ENCODE data around the gene CAPN5.
"Not testable (repeated sequence)": the region's sequence is repeated elsewhere in the genome, so short reads cannot be mapped to it uniquely, and the experiment has no call there.

The CAPN5 gene

GRCh38 chr11:77044886-77045285 lies 21.9 kb upstream of the CAPN5 start:
- no peak for DNase-seq

- DNase-seq = peak; percentile 39 to 53
Observed at GRCh38 chr11:77046060-77046501, 20.7 kb upstream of the CAPN5 start.

- DNase-seq = peak; percentile 77 to 86
Observed at GRCh38 chr11:77047007-77047927, 19.5 kb upstream of the CAPN5 start.

GRCh38 chr11:77047928-77048446 lies 18.8 kb upstream of the CAPN5 start:
- DNase-seq = not testable (repeated sequence)

GRCh38 chr11:77049026-77049425 lies 17.7 kb upstream of the CAPN5 start:
- DNase-seq = no peak

- DNase-seq = no peak
Observed at GRCh38 chr11:77051511-77051910, 15.3 kb upstream of the CAPN5 start.

GRCh38 chr11:77052518-77052917 lies 14.3 kb upstream of the CAPN5 start:
- no peak for DNase-seq

- DNase-seq = no peak
Observed at GRCh38 chr11:77053217-77054015, 13.4 kb upstream of the CAPN5 start.

GRCh38 chr11:77054084-77054483 lies 12.7 kb upstream of the CAPN5 start:
- no peak for DNase-seq

- DNase-seq = no peak
Observed at GRCh38 chr11:77055101-77055561, 11.6 kb upstream of the CAPN5 start.

GRCh38 chr11:77055913-77056312 lies 10.9 kb upstream of the CAPN5 start:
- no peak for DNase-seq

GRCh38 chr11:77056814-77057402 lies 9.9 kb upstream of the CAPN5 start:
- DNase-seq = no peak

GRCh38 chr11:77057938-77058474 lies 8.8 kb upstream of the CAPN5 start:
- no peak for DNase-seq

GRCh38 chr11:77058900-77059299 lies 7.9 kb upstream of the CAPN5 start:
- no peak for DNase-seq

GRCh38 chr11:77059806-77060205 lies 7.0 kb upstream of the CAPN5 start:
- no peak for DNase-seq

- DNase-seq = no peak
Observed at GRCh38 chr11:77060234-77060633, 6.5 kb upstream of the CAPN5 start.

- not testable (repeated sequence) for DNase-seq
Observed at GRCh38 chr11:77061258-77061657, 5.5 kb upstream of the CAPN5 start.

- DNase-seq = no peak
Observed at GRCh38 chr11:77062924-77063323, 3.8 kb upstream of the CAPN5 start.

- DNase-seq = no peak
Observed at GRCh38 chr11:77063407-77063806, 3.4 kb upstream of the CAPN5 start.

- DNase-seq = no peak
Observed at GRCh38 chr11:77063861-77064260, 2.9 kb upstream of the CAPN5 start.

- DNase-seq = no peak
Observed at GRCh38 chr11:77064648-77065217, 2.0 kb upstream of the CAPN5 start.

GRCh38 chr11:77065878-77066228 lies 918 bp upstream of the CAPN5 start:
- DNase-seq = no peak

Measured in activated CD4-positive, alpha-beta T cell treated with anti-CD3 and anti-CD28 coated beads for 4 hours (primary cell).